Measurements from ENCODE around the gene CAPN14.

DNA sequence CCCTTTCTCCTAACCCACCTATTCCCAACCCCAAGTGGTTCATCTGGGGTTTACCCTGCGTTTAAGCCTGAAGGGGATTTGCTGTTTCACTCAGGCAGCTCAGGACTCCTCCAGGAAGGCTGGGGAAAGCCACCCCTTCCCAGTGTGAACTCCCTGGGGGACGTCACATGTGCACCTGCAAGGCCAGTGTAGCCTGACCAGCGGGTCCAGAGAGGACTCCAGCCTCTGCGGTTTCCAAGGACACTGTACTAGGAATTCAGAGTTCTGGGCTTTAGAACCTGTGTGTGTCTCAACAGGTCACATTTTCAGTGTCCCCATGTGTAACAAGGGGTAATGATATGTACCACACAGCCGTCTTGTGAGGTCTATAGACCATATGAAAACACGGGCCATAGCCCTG is 34.5 kb upstream of the CAPN14 start:
- TF ChIP-seq POLR2AphosphoS5 (IDR thresholded peaks at IDR 0.05) (no peak), POLR2A (IDR thresholded peaks at IDR 0.05) (no peak)
- TF ChIP-seq, protein P1, sequence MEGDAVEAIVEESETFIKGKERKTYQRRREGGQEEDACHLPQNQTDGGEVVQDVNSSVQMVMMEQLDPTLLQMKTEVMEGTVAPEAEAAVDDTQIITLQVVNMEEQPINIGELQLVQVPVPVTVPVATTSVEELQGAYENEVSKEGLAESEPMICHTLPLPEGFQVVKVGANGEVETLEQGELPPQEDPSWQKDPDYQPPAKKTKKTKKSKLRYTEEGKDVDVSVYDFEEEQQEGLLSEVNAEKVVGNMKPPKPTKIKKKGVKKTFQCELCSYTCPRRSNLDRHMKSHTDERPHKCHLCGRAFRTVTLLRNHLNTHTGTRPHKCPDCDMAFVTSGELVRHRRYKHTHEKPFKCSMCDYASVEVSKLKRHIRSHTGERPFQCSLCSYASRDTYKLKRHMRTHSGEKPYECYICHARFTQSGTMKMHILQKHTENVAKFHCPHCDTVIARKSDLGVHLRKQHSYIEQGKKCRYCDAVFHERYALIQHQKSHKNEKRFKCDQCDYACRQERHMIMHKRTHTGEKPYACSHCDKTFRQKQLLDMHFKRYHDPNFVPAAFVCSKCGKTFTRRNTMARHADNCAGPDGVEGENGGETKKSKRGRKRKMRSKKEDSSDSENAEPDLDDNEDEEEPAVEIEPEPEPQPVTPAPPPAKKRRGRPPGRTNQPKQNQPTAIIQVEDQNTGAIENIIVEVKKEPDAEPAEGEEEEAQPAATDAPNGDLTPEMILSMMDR (IDR thresholded peaks at IDR 0.05): no peak
